Neural progenitor cell (in vitro differentiated cells): ENCODE measurements around the gene PLXDC2. TPM values are rescaled to one million over a fixed set of nuclear protein-coding genes. Genes with fewer than 3 reads are reported as not detected.

ENCODE experiments used
- DNase-seq: peaks from one replicate; pipeline ENCODE4 v3.0.0-alpha.2; 2016; ENCODE audit warnings: low spot score
- H2AFZ ChIP-seq: fragments of 200-600 bp; sonication (generic); replicated peaks from 2 replicates; pipeline ENCODE4 v1.6.1; 2016; ENCODE audit warnings: antibody characterized with exemption
- H3F3A ChIP-seq: fragments of 200-600 bp; sonication (generic); 2 replicates; pipeline ENCODE4 v1.6.1; 2016; ENCODE audit warnings: antibody characterized with exemption, low read depth
- H3K27ac ChIP-seq: fragments of 200-600 bp; sonication (generic); 2 replicates; pipeline ENCODE4 v1.5.1; 2016; ENCODE audit warnings: mild to moderate bottlenecking
- H3K27me3 ChIP-seq: fragments of 200-600 bp; sonication (generic); 2 replicates; pipeline ENCODE4 v1.6.1; 2016; ENCODE audit warnings: mild to moderate bottlenecking, moderate library complexity
- H3K36me3 ChIP-seq: fragments of 200-600 bp; sonication (generic); 2 replicates; pipeline ENCODE4 v1.5.1; 2016
- H3K4me1 ChIP-seq: fragments of 200-600 bp; sonication (generic); 2 replicates; pipeline ENCODE4 v1.6.1; 2016; ENCODE audit warnings: mixed run types
- H3K4me2 ChIP-seq: fragments of 200-600 bp; sonication (generic); 2 replicates; pipeline ENCODE4 v1.6.1; 2016
- H3K4me3 ChIP-seq: fragments of 200-600 bp; sonication (generic); 2 replicates; pipeline ENCODE4 v1.5.1; 2016
- H3K79me2 ChIP-seq: fragments of 200-600 bp; sonication (generic); 2 replicates; pipeline ENCODE4 v1.6.1; 2016; ENCODE audit warnings: low read depth
- H3K9ac ChIP-seq: fragments of 200-600 bp; sonication (generic); 2 replicates; pipeline ENCODE4 v1.6.1; 2016
- H3K9me3 ChIP-seq: fragments of 200-600 bp; sonication (generic); 2 replicates; pipeline ENCODE4 v1.5.1; 2016; ENCODE audit warnings: low read depth
- H4K20me1 ChIP-seq: fragments of 200-600 bp; sonication (generic); 2 replicates; pipeline ENCODE4 v1.6.1; 2016; ENCODE audit warnings: low read depth
- H3K27ac Mint-ChIP-seq: 3 replicates; pipeline ENCODE4 v1.8.0; 2021; ENCODE audit warnings: mixed read lengths
- H3K27me3 Mint-ChIP-seq: 2 replicates; pipeline ENCODE4 v1.8.0; 2022; ENCODE audit warnings: low read depth, mild to moderate bottlenecking, inconsistent platforms, moderate library complexity, mixed read lengths; ENCODE audit not compliant: insufficient read depth
- H3K36me3 Mint-ChIP-seq: 3 replicates; pipeline ENCODE4 v1.8.0; 2021; ENCODE audit warnings: mixed read lengths
- H3K4me1 Mint-ChIP-seq: 3 replicates; pipeline ENCODE4 v1.8.0; 2021; ENCODE audit warnings: mixed read lengths
- H3K4me3 Mint-ChIP-seq: 3 replicates; pipeline ENCODE4 v1.8.0; 2021; ENCODE audit warnings: mild to moderate bottlenecking, moderate library complexity, mixed read lengths
- H3K9me3 Mint-ChIP-seq: 3 replicates; pipeline ENCODE4 v1.8.0; 2020; ENCODE audit warnings: mixed read lengths
- CTCF ChIP-seq: fragments of 200-600 bp; sonication (generic); IDR thresholded peaks from 2 replicates; pipeline ENCODE4 v1.5.1; 2017; ENCODE audit warnings: antibody characterized with exemption, mild to moderate bottlenecking
- EZH2 ChIP-seq: fragments of 200-600 bp; sonication (generic); IDR thresholded peaks from 2 replicates; pipeline ENCODE4 v1.6.1; 2017; ENCODE audit warnings: antibody characterized with exemption, mild to moderate bottlenecking, moderate library complexity
- EZH2phosphoT487 ChIP-seq: fragments of 200-600 bp; sonication (generic); IDR thresholded peaks from 2 replicates; pipeline ENCODE4 v1.6.1; 2017; ENCODE audit warnings: antibody characterized with exemption
- total RNA-seq: library from RNA; depleted of rRNA; stranded (reverse); fragments of >200 nt; gene quantifications from 2 replicates; pipeline ENCODE4 v1.2.3, GENCODE V29; 2015; ENCODE audit warnings: low replicate concordance

PLXDC2 gene
- total RNA-seq, 1 donor from 2014 or later = 44.2 TPM

GRCh38 chr10:19913987-19914386 is 97.8 kb downstream of the PLXDC2 start:
- no peaks in the 10 kb centered on the region for H3K27me3 ChIP-seq
- no peaks in the 10 kb centered on the region for H3K36me3 ChIP-seq
- H3K27ac ChIP-seq = no peak overlapping the region
- Mint-ChIP-seq H3K4me3 (no peak overlapping the region), H3K27me3 (peaks cover 3% of the 10 kb centered on the region), H3K4me1 (peaks cover 14% of the 10 kb centered on the region), H3K9me3 (peaks cover 2% of the 10 kb centered on the region), H3K36me3 (peaks cover 9% of the 10 kb centered on the region), H3K27ac (no peak overlapping the region)
- H4K20me1 ChIP-seq = no peaks in the 10 kb centered on the region
- H3K9ac ChIP-seq = no peak overlapping the region
- no peak for TF ChIP-seq EZH2phosphoT487
- TF ChIP-seq CTCF = no peak
- no peak for TF ChIP-seq EZH2
- H3K4me2 ChIP-seq = no peak overlapping the region
- H3K79me2 ChIP-seq = peaks cover 23% of the 10 kb centered on the region
- no peaks in the 10 kb centered on the region for H3F3A ChIP-seq
- H3K4me3 ChIP-seq = no peak overlapping the region
- DNase-seq = no peak
- H3K9me3 ChIP-seq = no peaks in the 10 kb centered on the region
- H3K4me1 ChIP-seq = no peaks in the 10 kb centered on the region
- no peak overlapping the region for H2AFZ ChIP-seq

- peaks cover 2% of the 10 kb centered on the region for H3K9me3 Mint-ChIP-seq
- H3K9ac ChIP-seq = no peak overlapping the region
These were observed 98.9 kb downstream of the PLXDC2 start for GRCh38 chr10:19915125-19915524.

GRCh38 chr10:19915816-19916215 is 99.6 kb downstream of the PLXDC2 start:
- Mint-ChIP-seq H3K27ac (no peak overlapping the region), H3K27me3 (peaks cover 2% of the 10 kb centered on the region), H3K9me3 (peaks cover 2% of the 10 kb centered on the region), H3K4me1 (peaks cover 14% of the 10 kb centered on the region), H3K36me3 (peaks cover 6% of the 10 kb centered on the region), H3K4me3 (no peak overlapping the region)
- Histone ChIP-seq H3K27ac (no peak overlapping the region), H3K4me1 (no peaks in the 10 kb centered on the region), H3K4me2 (no peak overlapping the region), H3K4me3 (no peak overlapping the region), H2AFZ (no peak overlapping the region), H3F3A (no peaks in the 10 kb centered on the region), H3K79me2 (peaks cover 31% of the 10 kb centered on the region), H3K9me3 (no peaks in the 10 kb centered on the region), H3K27me3 (no peaks in the 10 kb centered on the region), H3K9ac (no peak overlapping the region), H3K36me3 (no peaks in the 10 kb centered on the region), H4K20me1 (no peaks in the 10 kb centered on the region)
- TF ChIP-seq EZH2 = no peak
- TF ChIP-seq CTCF = no peak
- no peak for TF ChIP-seq EZH2phosphoT487
- DNase-seq = no peak

More at GRCh38 chr10:19915125-19915524, 98.9 kb downstream of the PLXDC2 start:
- Mint-ChIP-seq H3K4me1 (peaks cover 14% of the 10 kb centered on the region), H3K27me3 (peaks cover 3% of the 10 kb centered on the region), H3K27ac (no peak overlapping the region), H3K36me3 (peaks cover 8% of the 10 kb centered on the region), H3K4me3 (no peak overlapping the region)
- H3K36me3 ChIP-seq = no peaks in the 10 kb centered on the region
- no peak overlapping the region for H3K4me2 ChIP-seq
- no peaks in the 10 kb centered on the region for H3K27me3 ChIP-seq
- DNase-seq = no peak
- no peak overlapping the region for H2AFZ ChIP-seq
- no peak overlapping the region for H3K27ac ChIP-seq
- no peaks in the 10 kb centered on the region for H3K4me1 ChIP-seq
- H3K4me3 ChIP-seq = no peak overlapping the region
- no peaks in the 10 kb centered on the region for H3F3A ChIP-seq
- no peaks in the 10 kb centered on the region for H3K9me3 ChIP-seq
- peaks cover 31% of the 10 kb centered on the region for H3K79me2 ChIP-seq
- no peaks in the 10 kb centered on the region for H4K20me1 ChIP-seq
- TF ChIP-seq CTCF (no peak), EZH2phosphoT487 (no peak), EZH2 (no peak)
